T-helper 2 cell (primary cell): ENCODE data around the gene KIAA0232.

Source experiments
- DNase-seq, 5 experiments: peaks; one replicate each; pipeline versions ENCODE4 v3.0.0 to v3.0.0-alpha.2; 2012 to 2022

KIAA0232 gene

DNA sequence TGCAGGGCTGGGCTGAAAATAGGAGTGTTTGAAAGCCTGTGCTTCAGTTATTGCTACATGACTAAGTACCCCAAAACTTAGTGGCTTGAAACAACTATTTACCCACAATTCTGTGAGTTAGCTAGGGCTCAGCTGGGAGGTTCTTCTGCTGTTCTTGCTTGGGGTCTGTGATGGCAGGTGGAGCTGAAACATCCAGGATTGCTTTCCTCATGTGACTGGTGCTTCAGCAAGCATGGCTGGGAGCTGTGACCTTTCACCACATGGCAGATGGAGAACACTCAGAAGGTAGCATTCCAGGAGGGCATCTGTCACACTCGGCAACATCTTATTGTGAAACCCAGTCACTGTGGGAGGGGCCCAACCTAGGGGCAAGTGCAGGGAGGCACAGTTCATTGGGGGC lies 70.1 kb downstream of the KIAA0232 start:
- DNase-seq = no peak

DNA sequence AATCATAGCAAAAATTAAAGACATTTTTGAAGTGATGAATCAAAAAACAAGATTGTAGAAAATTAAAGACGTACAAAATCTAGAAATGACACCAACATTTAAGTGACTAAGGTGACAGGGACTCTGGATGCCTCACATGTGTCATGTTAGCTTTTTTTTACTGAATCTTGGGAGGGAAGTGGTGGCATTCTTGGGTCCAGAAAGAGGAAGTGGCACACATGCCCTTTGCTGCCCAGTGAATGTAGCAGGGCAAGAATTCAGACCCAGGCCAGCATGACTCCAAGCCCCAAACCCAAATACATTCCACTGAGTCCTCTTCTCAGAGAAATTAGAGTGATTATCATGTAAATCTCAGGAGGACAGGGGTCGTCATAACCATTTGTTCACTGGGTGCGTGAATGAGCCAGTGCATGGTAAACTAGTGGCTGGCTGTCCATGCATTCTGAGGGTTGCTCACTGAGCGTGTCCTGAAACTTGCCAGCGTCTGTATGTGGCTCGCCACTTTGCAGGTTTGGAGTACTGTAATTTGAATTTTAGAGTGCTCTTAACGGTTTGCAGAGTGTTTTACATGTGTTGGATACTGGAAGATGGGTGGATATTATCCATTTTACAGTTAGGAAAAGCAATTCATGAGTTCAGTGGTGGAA lies 71.7 kb downstream of the KIAA0232 start:
- no peak for DNase-seq

- peak in 2 of 5 experiments; percentile 60 to 80 for DNase-seq
These were observed 73.3 kb downstream of the KIAA0232 start for GRCh38 chr4:6855692-6856297.

DNA sequence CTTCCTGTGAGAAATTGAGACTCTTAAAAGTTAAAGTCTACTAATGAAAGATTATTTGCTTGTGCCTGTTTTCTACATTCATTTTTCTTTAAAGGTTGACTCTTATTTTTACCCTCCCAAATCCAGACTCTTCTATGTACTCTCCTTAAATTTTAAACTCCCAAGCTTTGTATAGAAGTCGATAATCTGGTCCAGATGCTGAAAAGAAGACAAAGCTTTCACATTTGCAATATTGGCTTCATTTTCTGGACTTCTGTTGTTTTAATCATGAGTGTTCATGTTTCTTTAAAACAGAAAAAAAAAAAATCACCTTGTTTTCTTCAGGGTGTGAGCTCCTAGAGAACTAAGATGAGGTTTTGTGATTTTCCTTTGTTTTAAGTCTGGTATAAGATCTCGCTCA lies 73.9 kb downstream of the KIAA0232 start:
- DNase-seq = no peak

DNA sequence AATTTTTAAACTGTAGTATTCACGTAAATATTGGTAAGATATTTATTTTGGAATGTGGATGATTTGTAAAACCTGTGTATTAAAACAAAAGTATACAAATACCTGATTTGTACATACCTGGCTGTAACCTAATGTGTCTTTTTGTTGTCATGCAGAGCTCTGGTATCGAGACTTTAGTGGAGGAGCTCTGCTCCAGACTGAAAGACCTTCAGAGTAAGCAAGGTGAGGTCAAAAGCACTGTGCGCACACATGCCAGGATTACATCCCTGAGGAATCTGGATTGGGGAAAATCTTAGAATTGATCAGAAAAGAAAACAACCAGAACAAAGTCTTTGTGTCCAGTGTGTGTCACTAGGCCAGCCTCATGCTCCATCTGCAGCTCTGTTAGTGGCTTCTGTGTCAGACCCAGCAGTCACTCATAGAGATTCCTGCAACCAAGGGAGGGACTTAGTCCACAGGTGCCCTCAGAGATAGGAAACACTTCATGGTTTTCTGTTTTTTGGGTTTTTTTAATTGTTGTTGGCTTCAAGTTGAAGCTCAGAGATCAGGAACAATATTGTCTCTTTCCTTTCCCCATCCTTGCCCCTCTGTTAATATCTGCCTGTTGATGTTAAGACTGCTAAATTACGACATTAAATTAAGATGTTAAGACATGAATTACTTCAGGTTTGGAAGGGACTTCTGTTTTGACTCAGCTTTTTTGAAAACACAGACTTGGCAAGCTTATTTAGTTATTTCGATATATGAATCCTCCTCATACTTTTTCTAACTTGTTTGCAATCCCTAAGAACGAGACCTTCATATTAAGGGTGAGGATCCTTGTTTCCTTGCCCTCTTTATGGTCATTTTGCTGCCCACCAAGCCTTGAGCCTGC lies 74.7 kb downstream of the KIAA0232 start:
- DNase-seq = no peak

DNA sequence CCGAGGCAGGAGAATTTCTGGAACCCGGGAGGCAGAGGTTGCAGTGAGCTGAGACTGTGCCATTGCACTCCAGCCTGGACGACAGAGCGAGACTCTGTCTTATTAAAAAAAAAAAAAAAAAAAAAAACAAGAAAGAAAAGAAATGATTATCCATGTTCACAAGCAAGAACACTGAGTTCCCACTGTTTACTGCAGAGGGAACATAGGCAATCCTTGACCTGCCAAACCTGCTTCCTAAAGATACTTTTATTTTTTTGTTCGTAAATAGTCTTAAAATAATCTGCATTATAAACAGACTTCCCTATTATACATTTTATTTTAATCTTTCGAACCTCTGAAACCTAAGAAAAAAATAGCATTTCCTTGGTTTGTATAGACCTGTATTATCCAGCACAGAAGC lies 76.5 kb downstream of the KIAA0232 start:
- DNase-seq = no peak

GRCh38 chr4:6859543-6859942 lies 77.0 kb downstream of the KIAA0232 start:
- no peak for DNase-seq

GRCh38 chr4:6868386-6868785 lies 85.9 kb downstream of the KIAA0232 start:
- DNase-seq = no peak

DNA sequence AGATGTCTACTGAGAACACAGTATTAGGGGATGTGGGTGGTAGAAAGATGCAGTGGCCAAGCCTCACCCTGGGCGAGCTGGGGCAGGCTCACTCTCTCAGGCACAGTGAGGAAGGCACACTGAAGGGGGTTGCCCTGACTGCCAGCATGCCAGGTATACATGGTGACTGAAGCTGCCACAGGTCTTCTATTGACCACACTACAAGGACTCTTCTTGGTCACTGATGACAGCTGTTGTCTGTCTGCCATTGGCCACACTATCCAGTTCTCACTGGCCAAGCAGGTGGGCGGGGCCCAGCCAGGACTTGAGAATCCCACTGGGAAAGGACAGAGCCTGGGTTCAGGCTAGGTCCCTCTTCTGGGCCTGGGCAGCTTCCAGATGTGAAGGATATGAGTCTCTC lies 87.4 kb downstream of the KIAA0232 start:
- no peak for DNase-seq

DNA sequence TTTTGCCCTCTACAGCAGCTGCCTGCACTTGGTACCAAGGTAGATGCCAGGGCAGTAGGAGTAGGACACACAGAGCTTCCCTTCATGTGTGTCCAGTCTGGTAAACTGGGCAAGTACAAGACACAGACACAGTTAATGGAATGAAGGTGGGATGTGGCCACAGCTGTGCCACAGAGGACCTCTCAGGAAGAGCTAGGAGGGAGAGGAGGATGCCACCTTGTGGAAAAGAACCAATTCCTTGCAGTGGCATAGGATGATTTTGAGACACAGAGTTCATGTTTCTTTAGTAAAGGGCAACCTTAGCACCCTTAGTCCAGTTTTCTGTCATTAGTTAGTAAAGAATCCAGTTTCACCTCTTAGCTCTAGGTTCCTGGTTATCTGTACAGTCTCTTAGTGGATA lies 90.8 kb downstream of the KIAA0232 start:
- no peak for DNase-seq

DNA sequence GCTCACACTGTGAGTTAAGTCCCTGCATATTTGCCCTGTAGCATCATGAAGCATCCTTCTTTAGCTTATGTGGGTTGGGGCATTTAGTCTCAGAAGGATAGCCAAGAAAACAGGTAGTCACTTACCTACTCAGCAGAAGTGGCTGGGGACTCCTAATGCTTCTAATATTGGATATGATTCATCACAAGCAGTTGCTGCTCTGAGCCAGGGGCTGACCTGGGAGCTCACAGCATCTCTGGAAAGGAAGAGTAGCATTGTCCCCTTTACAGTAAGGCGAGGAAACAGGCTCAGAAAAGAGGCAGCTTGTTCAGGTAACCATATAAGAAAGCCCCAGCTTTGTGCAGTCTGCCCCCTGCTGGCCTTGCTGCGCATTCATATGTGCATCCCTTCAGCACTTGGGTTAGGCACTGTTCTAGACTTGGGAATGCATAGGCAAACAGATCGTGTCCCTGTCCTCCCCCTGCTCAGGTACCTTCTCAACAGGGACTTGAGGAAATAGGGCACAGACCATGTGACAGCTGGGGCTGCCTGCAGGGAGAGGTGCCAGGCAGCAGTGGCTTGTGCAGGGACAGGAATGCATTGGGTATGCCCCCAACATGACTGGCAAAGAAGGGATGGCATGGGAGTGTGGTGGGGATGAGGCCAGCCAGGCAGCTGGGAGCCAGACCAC lies 91.4 kb downstream of the KIAA0232 start:
- DNase-seq = peak; percentile 48 to 77 (median 69)

DNA sequence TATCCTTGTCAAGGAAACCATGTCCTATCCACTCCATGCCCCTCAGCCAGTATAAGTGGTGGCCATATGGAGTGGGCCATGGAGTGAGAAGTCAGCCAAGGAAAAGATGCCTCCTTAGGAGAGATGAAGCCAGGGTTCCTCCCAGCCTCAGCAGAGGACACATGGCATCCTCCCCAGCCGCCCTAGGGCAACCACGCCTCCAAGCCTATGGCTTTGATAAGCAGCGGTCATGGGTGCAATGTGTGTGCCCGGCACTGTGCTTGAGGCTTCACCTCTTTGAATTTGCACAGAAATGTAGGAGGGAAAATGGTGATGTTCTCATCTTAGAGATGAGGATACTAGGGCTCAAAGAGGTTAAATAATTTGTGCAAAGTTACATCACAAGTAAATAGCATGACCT lies 92.5 kb downstream of the KIAA0232 start:
- no peak for DNase-seq

DNA sequence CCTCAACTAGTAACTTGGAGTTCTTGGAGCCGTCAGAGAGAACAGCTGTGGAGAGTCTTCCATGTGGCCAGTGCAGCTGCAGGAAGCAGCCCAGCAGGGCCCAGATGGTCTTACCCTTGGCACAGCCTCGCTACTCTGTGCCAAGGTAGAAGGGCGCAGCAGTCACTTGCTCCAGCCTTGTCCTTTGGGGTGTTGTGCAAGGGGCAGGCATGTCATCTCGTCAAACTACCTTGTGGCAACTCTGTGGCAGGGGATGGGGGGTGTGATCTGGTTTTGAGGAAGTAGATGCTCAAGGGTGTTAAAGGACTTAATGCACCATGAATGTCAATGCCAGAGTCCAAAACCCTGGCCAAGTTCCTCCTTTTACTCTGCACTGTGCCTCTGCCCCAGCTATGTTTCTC lies 92.9 kb downstream of the KIAA0232 start:
- DNase-seq = no peak

- no peak for DNase-seq
These were observed 93.9 kb downstream of the KIAA0232 start for GRCh38 chr4:6876440-6876839.

DNA sequence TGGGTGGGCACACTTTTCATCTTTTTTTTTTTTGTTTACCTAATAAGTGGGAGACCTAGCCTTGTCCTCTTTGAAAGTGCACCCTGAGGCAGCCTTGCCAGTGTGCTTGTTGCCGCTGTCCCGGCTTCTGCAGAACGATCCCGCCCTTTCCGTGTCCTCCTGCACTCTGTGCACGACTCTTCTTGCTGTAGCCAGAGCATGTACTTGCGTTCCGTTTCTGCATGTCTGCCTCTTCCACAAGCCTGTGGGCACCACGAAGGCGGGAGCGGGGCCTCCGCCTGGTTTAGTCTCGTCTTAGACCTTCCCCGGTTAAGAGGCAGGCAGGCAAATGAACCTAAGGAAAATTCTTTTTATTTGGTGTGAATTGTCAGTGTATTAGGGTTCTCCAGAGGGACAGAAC lies 94.5 kb downstream of the KIAA0232 start:
- DNase-seq = no peak

DNA sequence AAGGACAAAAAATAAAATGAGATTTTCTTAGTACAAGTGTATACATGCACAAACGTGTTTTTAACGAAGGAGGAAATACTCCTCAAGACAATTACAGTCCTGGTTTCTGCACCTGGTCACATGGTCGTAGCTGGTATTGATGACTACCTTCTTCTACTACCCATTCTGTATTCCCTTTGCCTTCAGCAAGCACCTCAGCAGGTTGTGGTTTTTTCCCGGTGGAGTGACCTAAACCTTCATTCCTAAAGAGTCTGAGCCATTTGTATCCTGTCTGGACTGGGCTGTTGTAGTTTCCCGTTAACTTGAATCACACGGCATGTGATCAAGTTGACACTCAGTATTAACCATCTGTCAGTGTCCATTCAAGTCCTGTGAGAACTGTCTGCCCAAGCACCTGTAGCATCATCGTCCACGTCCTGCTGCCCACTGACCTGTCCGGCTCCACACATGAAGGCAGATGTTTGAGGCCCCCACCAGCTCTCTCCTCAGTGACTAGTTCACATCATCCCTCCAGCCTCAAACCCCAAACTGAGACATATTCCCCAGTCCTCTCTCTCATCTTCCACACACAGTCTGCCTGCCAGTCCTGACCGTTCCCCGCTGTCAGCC lies 96.0 kb downstream of the KIAA0232 start:
- DNase-seq = no peak

DNA sequence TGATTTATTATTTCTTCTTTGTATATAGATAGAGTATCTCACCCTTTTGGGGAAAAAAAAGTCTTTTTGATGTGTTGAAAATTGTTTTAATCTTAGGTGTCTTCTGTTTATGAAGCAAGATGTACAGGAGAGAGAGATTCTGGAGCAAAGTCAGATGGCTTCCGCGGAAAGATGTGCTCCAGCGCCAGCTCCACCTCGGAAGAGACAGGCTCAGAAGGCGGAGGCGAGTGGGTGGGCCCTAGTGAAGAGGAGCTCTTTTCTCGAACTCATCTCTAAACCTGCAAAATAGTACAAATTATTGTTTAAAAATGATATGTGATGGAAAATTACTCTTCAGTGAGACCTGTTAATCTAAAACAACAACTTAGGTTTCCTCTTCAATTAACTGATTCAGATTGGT lies 98.2 kb downstream of the KIAA0232 start:
- DNase-seq = no peak

- no peak for DNase-seq
These were observed 99.4 kb downstream of the KIAA0232 start for GRCh38 chr4:6881908-6882307.

DNA sequence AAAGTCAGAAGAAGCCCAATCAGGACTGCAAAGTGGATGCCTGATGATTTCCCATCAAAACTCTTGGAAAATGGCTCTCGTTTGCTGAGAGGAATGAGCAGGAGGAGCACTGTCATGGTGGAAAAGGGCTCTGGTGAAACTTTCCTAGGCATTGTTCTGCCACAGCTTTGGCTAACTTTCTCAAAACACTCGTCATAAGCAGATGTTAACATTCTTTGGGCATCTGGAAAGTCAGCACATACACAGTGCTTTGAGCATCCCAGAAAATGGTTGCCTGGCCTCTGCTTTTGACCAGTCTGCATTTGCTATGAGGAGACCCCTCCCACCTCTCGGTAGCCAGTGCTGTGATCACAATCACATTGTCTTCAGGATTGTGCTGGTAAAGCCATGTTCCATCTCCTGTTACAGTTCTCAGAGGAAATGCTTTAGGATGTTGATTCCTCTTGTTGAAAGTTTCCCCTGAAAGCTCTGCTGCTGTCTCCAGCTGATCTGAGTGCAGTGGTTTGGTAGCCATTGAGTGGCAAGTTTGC lies 101.9 kb downstream of the KIAA0232 start:
- no peak for DNase-seq

- peak in 1 of 5 experiments; percentile 63 for DNase-seq
These were observed 103.5 kb downstream of the KIAA0232 start for GRCh38 chr4:6885953-6886557.

GRCh38 chr4:6886886-6887285 lies 104.4 kb downstream of the KIAA0232 start:
- DNase-seq = no peak
